Measurements from ENCODE around the gene NR4A3. TPM values are rescaled to one million over a fixed set of nuclear protein-coding genes. Genes with fewer than 3 reads are reported as not detected.

Gene NR4A3
- total and polyA plus RNA-seq, 8 donors, result 0.32 to 6.2 (median 0.76) TPM

DNA sequence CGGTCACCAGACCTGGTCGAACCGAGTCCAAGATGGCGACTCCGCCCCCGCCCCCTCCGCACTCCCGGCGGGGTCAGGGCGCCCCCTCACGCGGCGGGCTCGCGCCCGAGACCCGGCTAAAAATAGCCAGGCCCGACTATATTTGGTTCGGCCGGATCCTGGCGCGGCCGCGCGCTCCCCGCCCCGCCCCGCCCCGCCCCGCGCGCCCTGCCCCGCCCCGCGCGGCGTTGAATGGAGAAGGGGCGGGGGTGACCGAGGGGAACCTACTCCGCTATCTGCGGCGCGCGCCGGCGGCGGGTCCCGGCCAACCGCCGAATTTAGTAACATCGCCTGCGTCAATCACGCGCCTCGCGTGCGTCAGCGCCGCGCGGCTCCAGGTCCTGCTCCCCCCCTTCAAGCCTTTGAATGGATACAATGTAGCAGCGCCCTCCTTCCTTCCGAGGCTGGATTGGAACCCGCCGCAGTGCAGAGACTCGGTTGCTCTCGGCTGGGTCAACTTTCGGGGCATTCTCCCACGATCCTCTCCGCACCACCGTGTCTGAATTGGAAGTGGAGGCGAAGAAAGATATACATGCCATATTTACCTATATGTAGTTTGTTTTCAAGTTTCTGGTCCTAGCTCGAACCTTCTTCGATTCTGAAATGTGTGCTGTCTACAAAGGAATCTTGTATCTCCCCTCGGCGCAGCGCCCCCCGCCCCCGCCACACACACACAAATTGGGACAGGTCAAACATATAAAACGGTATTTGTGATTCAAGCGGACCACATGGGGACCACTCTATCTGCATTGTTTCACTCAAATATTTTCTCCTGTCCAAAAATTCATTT is 1.6 kb upstream of the NR4A3 start:
- Histone ChIP-seq H3K9me3 (no peaks in the 10 kb centered on the region), H3K4me1 (peaks cover 12 to 57% of the 10 kb centered on the region in 2 donors), H3K4me3 (peak overlapping the region; percentile 70 to 79), H3K36me3 (no peaks in the 10 kb centered on the region), H3K27me3 (peaks cover 9 to 31% of the 10 kb centered on the region in 2 donors), H3K27ac (peak overlapping the region; percentile 99 to 100)
- intact Hi-C loops (cut with DNase I), result no loop called here
- TF ChIP-seq CTCF (IDR thresholded peaks at IDR 0.05), result no peak
- ATAC-seq (peak; percentile 69), DNase-seq (peak; percentile 90 to 98 (median 95))

- peak overlapping the region; percentile 99 to 100 for H3K27ac ChIP-seq
- no peak for TF ChIP-seq CTCF (IDR thresholded peaks at IDR 0.05)
- DNase-seq (peak in 3 of 4 donors; percentile 75 to 78 (median 77)), ATAC-seq (peak; percentile 22)
- intact Hi-C loops (cut with DNase I), result no loop called here
- peaks cover 16 to 38% of the 10 kb centered on the region in 2 donors for H3K27me3 ChIP-seq
- H3K4me3 ChIP-seq, result peak overlapping the region; percentile 60 to 79
- H3K36me3 ChIP-seq, result no peaks in the 10 kb centered on the region
- no peaks in the 10 kb centered on the region for H3K9me3 ChIP-seq
- peaks cover 16 to 64% of the 10 kb centered on the region in 2 donors for H3K4me1 ChIP-seq
Observed at GRCh38 chr9:99820685-99821395, 845 bp upstream of the NR4A3 start.

DNA sequence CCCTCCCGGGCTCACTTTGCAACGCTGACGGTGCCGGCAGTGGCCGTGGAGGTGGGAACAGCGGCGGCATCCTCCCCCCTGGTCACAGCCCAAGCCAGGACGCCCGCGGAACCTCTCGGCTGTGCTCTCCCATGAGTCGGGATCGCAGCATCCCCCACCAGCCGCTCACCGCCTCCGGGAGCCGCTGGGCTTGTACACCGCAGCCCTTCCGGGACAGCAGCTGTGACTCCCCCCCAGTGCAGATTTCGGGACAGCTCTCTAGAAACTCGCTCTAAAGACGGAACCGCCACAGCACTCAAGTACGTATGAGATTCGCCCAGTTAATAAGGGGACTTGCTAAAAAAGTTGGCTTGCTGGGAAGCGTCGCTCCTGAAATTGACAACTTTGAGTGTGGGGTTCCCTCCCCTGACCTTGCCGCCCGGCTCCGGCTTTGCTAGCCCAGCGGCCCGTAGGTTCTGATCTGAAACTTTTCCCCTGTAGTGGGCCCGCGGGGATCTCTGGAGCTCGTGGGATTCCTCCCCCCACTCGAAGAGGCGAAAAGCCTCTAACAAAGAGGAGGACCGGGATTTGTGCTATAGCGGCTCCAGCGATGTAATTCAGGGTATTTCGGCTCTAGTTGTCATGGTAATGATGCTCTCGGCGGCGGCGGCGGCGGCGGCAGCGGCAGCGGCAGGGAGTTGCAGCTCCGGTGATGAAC is 572 bp downstream of the NR4A3 start:
- intact Hi-C loops (cut with DNase I), result no loop called here
- peak overlapping the region; percentile 99 to 100 for H3K27ac ChIP-seq
- H3K27me3 ChIP-seq, result peaks cover 22 to 52% of the 10 kb centered on the region in 2 donors
- DNase-seq, result peak in 3 of 4 donors; percentile 44 to 79 (median 53)
- peak overlapping the region; percentile 60 to 79 for H3K4me3 ChIP-seq
- peak; percentile 0 for ATAC-seq
- H3K36me3 ChIP-seq, result no peaks in the 10 kb centered on the region
- no peak for TF ChIP-seq CTCF (IDR thresholded peaks at IDR 0.05)
- H3K9me3 ChIP-seq, result no peaks in the 10 kb centered on the region
- H3K4me1 ChIP-seq, result peaks cover 16 to 72% of the 10 kb centered on the region in 2 donors

GRCh38 chr9:99822806-99823591 is 1.3 kb downstream of the NR4A3 start:
- Histone ChIP-seq H3K4me3 (peak overlapping the region; percentile 60 to 79), H3K27ac (peak overlapping the region; percentile 25 to 99), H3K9me3 (no peaks in the 10 kb centered on the region), H3K4me1 (peaks cover 16 to 72% of the 10 kb centered on the region in 2 donors), H3K27me3 (peaks cover 26 to 60% of the 10 kb centered on the region in 2 donors), H3K36me3 (no peaks in the 10 kb centered on the region)
- intact Hi-C loops (cut with DNase I), result no loop called here
- ATAC-seq (no peak), DNase-seq (peak; percentile 39 to 68 (median 49))
- TF ChIP-seq CTCF (IDR thresholded peaks at IDR 0.05), result no peak

Data from left lung (tissue), 10 donors.